ENCODE results near the gene WDR20. TPM values are rescaled to one million over a fixed set of nuclear protein-coding genes. Genes with fewer than 3 reads are reported as not detected.
A peak's percentile ranks its signal among the peaks of the same experiment; 100 is the strongest.
"Not testable (repeated sequence)": the region's sequence is repeated elsewhere in the genome, so short reads cannot be mapped to it uniquely, and the experiment has no call there.

The WDR20 gene
- total RNA-seq, 1 donor: 15.6 TPM

- Histone ChIP-seq H3K27ac (ENCODE audit: low read depth, low read length) (no peak overlapping the region), H3K79me2 (ENCODE audit: insufficient read depth, low read length) (peaks cover 93% of the 10 kb centered on the region), H3K4me1 (ENCODE audit: insufficient read depth, low read length) (peaks cover 16% of the 10 kb centered on the region), H3K9me3 (ENCODE audit: low read depth, low read length) (no peaks in the 10 kb centered on the region), H3K4me3 (ENCODE audit: insufficient read depth, low read length) (no peak overlapping the region), H3K4me2 (ENCODE audit: insufficient read depth, low read length) (no peak overlapping the region), H4K20me1 (ENCODE audit: insufficient read depth, low read length) (peaks cover 69% of the 10 kb centered on the region), H3K36me3 (ENCODE audit: insufficient read depth, low read length) (no peaks in the 10 kb centered on the region), H2AFZ (ENCODE audit: low read length) (no peak overlapping the region), H3K27me3 (ENCODE audit: insufficient read depth, low read length) (no peaks in the 10 kb centered on the region)
- DNase-seq (ENCODE audit: insufficient read length, low spot score, missing footprints): no peak
- no peak for TF ChIP-seq CTCF (IDR thresholded peaks at IDR 0.05; ENCODE audit: extremely low read depth, low read depth, low read length)
Observed at GRCh38 chr14:102150744-102151143, 11.0 kb downstream of the WDR20 start.

GRCh38 chr14:102151411-102151810, 11.7 kb downstream of the WDR20 start:
- Histone ChIP-seq H3K4me1 (ENCODE audit: insufficient read depth, low read length) (peaks cover 16% of the 10 kb centered on the region), H4K20me1 (ENCODE audit: insufficient read depth, low read length) (peaks cover 71% of the 10 kb centered on the region), H3K79me2 (ENCODE audit: insufficient read depth, low read length) (peaks cover 93% of the 10 kb centered on the region)
- H3K27me3 ChIP-seq (ENCODE audit: insufficient read depth, low read length); H3K9me3 ChIP-seq (ENCODE audit: low read depth, low read length); H3K4me3 ChIP-seq (ENCODE audit: insufficient read depth, low read length); H3K36me3 ChIP-seq (ENCODE audit: insufficient read depth, low read length); H3K27ac ChIP-seq (ENCODE audit: low read depth, low read length); H2AFZ ChIP-seq (ENCODE audit: low read length); DNase-seq (ENCODE audit: insufficient read length, low spot score, missing footprints); H3K4me2 ChIP-seq (ENCODE audit: insufficient read depth, low read length): not testable (repeated sequence)

DNA sequence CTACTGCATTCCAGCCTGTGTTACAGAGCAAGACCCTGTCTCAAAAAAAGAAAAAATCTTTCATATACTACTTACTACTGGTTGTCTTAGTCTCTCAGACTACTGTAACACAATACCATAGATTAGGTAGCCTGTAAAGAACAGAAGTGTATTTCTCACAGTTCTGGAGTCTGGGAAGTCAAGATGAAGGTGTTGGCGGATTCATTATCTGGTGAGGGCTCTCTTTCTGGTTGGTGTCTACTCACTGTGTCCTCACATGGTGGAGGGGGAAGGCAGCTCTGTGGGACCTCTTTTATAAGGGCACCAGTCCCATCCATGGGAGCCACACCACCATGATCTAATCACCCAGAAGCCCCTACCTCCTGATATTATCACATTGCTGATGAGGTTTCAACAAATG, 14.4 kb downstream of the WDR20 start:
- Histone ChIP-seq H3K9me3 (ENCODE audit: low read depth, low read length) (no peaks in the 10 kb centered on the region), H3K27ac (ENCODE audit: low read depth, low read length) (no peak overlapping the region), H3K27me3 (ENCODE audit: insufficient read depth, low read length) (no peaks in the 10 kb centered on the region), H3K4me2 (ENCODE audit: insufficient read depth, low read length) (no peak overlapping the region), H3K79me2 (ENCODE audit: insufficient read depth, low read length) (peaks cover 91% of the 10 kb centered on the region), H3K36me3 (ENCODE audit: insufficient read depth, low read length) (no peaks in the 10 kb centered on the region), H4K20me1 (ENCODE audit: insufficient read depth, low read length) (peaks cover 64% of the 10 kb centered on the region), H2AFZ (ENCODE audit: low read length) (no peak overlapping the region), H3K4me1 (ENCODE audit: insufficient read depth, low read length) (peaks cover 16% of the 10 kb centered on the region), H3K4me3 (ENCODE audit: insufficient read depth, low read length) (no peak overlapping the region)
- no peak for TF ChIP-seq CTCF (IDR thresholded peaks at IDR 0.05; ENCODE audit: extremely low read depth, low read depth, low read length)
- no peak for DNase-seq (ENCODE audit: insufficient read length, low spot score, missing footprints)

DNA sequence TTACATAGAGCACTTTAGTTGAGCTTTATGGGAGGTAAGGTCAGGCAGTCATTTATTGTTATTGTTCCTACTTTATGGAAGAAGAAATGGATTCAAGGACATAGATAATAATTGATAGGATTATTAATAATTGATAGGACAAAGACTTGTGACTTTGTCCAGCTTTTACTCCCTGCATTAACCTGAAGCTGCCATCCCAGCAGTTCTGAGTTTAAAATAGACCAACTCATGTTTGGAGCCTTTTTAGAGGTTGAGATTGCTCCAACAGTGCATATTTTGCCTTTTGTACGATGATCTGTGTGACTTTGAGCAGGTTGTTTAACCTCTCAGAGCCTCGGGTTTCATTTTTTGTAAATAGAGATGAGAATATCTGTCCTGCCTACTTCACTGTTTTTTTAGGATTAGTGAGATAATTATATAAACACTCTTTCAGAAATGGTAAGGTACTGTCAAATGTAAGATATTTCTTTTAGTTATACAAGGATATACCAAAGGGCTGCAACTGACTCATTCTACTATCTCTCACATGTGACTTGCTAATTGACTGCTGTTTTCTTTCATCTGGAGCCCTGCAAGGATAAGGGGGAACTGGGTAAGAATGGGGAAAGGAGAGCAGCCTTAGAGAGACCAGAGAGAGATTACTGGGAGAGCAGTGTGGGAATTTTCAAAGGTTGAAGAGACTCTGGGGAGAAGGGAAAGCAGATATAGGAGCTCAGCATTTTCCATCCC, 15.3 kb downstream of the WDR20 start:
- no peaks in the 10 kb centered on the region for H3K9me3 ChIP-seq (ENCODE audit: low read depth, low read length)
- peak overlapping the region; percentile 32 for H3K27ac ChIP-seq (ENCODE audit: low read depth, low read length)
- no peak overlapping the region for H2AFZ ChIP-seq (ENCODE audit: low read length)
- no peak overlapping the region for H3K4me3 ChIP-seq (ENCODE audit: insufficient read depth, low read length)
- DNase-seq (ENCODE audit: insufficient read length, low spot score, missing footprints): peak; percentile 90
- peaks cover 93% of the 10 kb centered on the region for H3K79me2 ChIP-seq (ENCODE audit: insufficient read depth, low read length)
- no peak for TF ChIP-seq CTCF (IDR thresholded peaks at IDR 0.05; ENCODE audit: extremely low read depth, low read depth, low read length)
- no peaks in the 10 kb centered on the region for H3K36me3 ChIP-seq (ENCODE audit: insufficient read depth, low read length)
- peaks cover 16% of the 10 kb centered on the region for H3K4me1 ChIP-seq (ENCODE audit: insufficient read depth, low read length)
- H3K4me2 ChIP-seq (ENCODE audit: insufficient read depth, low read length): peak overlapping the region; percentile 15
- peaks cover 69% of the 10 kb centered on the region for H4K20me1 ChIP-seq (ENCODE audit: insufficient read depth, low read length)
- no peaks in the 10 kb centered on the region for H3K27me3 ChIP-seq (ENCODE audit: insufficient read depth, low read length)

Measured in osteoblast (primary cell).